ENCODE measurements around the gene KAZN.

KAZN gene

GRCh38 chr1:14679027-14679688, 80.7 kb downstream of the KAZN start:
- DNase-seq, result no peak

GRCh38 chr1:14681182-14681581, 82.7 kb downstream of the KAZN start:
- DNase-seq, result no peak

GRCh38 chr1:14682941-14683621, 84.6 kb downstream of the KAZN start:
- DNase-seq, result no peak

GRCh38 chr1:14685078-14685477, 86.6 kb downstream of the KAZN start:
- DNase-seq, result no peak

GRCh38 chr1:14686701-14687100, 88.2 kb downstream of the KAZN start:
- no peak for DNase-seq

- no peak for DNase-seq
Observed at GRCh38 chr1:14687147-14687546, 88.7 kb downstream of the KAZN start.

- DNase-seq, result no peak
Observed at GRCh38 chr1:14689996-14690615, 91.6 kb downstream of the KAZN start.

- no peak for DNase-seq
Observed at GRCh38 chr1:14693949-14694348, 95.5 kb downstream of the KAZN start.

- no peak for DNase-seq
Observed at GRCh38 chr1:14694589-14694988, 96.1 kb downstream of the KAZN start.

GRCh38 chr1:14696761-14697160, 98.3 kb downstream of the KAZN start:
- DNase-seq, result no peak

- DNase-seq, result no peak
Observed at GRCh38 chr1:14697353-14697752, 98.9 kb downstream of the KAZN start.

- DNase-seq, result no peak
Observed at GRCh38 chr1:14698314-14698713, 99.8 kb downstream of the KAZN start.

GRCh38 chr1:14699620-14700019, 101.1 kb downstream of the KAZN start:
- DNase-seq, result no peak

GRCh38 chr1:14704846-14705245, 106.4 kb downstream of the KAZN start:
- no peak for DNase-seq

GRCh38 chr1:14705824-14706223, 107.3 kb downstream of the KAZN start:
- no peak for DNase-seq

GRCh38 chr1:14706631-14707030, 108.1 kb downstream of the KAZN start:
- DNase-seq, result no peak

- DNase-seq, result no peak
Observed at GRCh38 chr1:14707531-14708445, 109.3 kb downstream of the KAZN start.

GRCh38 chr1:14710331-14710730, 111.8 kb downstream of the KAZN start:
- no peak for DNase-seq

GRCh38 chr1:14712136-14712535, 113.7 kb downstream of the KAZN start:
- DNase-seq, result no peak

- DNase-seq, result no peak
Observed at GRCh38 chr1:14713077-14713476, 114.6 kb downstream of the KAZN start.

GRCh38 chr1:14715266-14715665, 116.8 kb downstream of the KAZN start:
- no peak for DNase-seq

GRCh38 chr1:14715802-14716201, 117.3 kb downstream of the KAZN start:
- DNase-seq, result no peak

- DNase-seq, result no peak
Observed at GRCh38 chr1:14716474-14716873, 118.0 kb downstream of the KAZN start.
